ENCODE measurements around the gene CYRIA. TPM values are rescaled to one million over a fixed set of nuclear protein-coding genes. Genes with fewer than 3 reads are reported as not detected.

The CYRIA gene
- polyA plus RNA-seq, 2 of the 4 experiments (the other 2 are of a cell fraction), result 0.01 to 0.08 TPM

- WGBS (ENCODE audit: missing lambda C conversion rate), result 32% methylated on average over 3 of the region's 3 CpGs
- ChIA-PET POLR2A (no interaction called here), CTCF (interaction anchor here (1.3 to 1.4 kb wide), 2 partner anchors 14 to 130 kb away, joined by 3 to 4 read pairs; no protein-coding TSS in a partner anchor)
- ATAC-seq (no peak; a peak in 1 of 6 replicates), FAIRE-seq (no peak), DNase-seq (ENCODE audit: low read depth in 1 of 2, low spot score in 1 of 2) (no peak)
- TF ChIP-seq HOXB13 (CRISPR knock-in tag; IDR thresholded peaks at IDR 0.05; ENCODE audit: low read depth) (no peak), EP300 (IDR thresholded peaks at IDR 0.05) (no peak), JUNB (IDR thresholded peaks at IDR 0.05) (no peak), HMGXB4 (CRISPR knock-in tag; IDR thresholded peaks at IDR 0.05; ENCODE audit: borderline replicate concordance) (no peak), SREBF2 (IDR thresholded peaks at IDR 0.05) (no peak), CBX8 (IDR thresholded peaks at IDR 0.05) (no peak), HDAC2 (IDR thresholded peaks at IDR 0.05) (no peak), POLR2A (IDR thresholded peaks at IDR 0.05; ENCODE audit: low read length) (no peak), MAFK (IDR thresholded peaks at IDR 0.05; ENCODE audit: partially characterized antibody) (no peak), FOSB (CRISPR knock-in tag; IDR thresholded peaks at IDR 0.05) (no peak), MAZ (IDR thresholded peaks at IDR 0.05; ENCODE audit: borderline replicate concordance, low read depth, low read length) (no peak), HOXA7 (CRISPR knock-in tag; IDR thresholded peaks at IDR 0.05) (no peak)
- Histone ChIP-seq H3K9me3 (no peaks in the 10 kb centered on the region), H3K27ac (no peak overlapping the region), H3K4me3 (no peak overlapping the region), H3K4me1 (no peaks in the 10 kb centered on the region), H3K4me2 (no peak overlapping the region)
Measured at GRCh38 chr2:16626497-16626896, 39.1 kb downstream of the CYRIA start.

- DNase-seq (ENCODE audit: low read depth in 1 of 2, low spot score in 1 of 2), result no peak
- no peak overlapping the region for H3K27ac ChIP-seq
- no peaks in the 10 kb centered on the region for H3K4me1 ChIP-seq
- no peak for FAIRE-seq
- TF ChIP-seq ELK1 (IDR thresholded peaks at IDR 0.05; ENCODE audit: low read depth, low read length) (no peak), ZC3H11A (IDR thresholded peaks at IDR 0.05) (no peak), POLR2AphosphoS2 (conservative IDR thresholded peaks at IDR 0.05; ENCODE audit: low read length) (no peak), BHLHE40 (IDR thresholded peaks at IDR 0.05; ENCODE audit: low read depth, low read length) (no peak), RAD21 (conservative IDR thresholded peaks at IDR 0.05 in 1 of 2, IDR thresholded peaks at IDR 0.05 in 1 of 2) (no peak), MAZ (IDR thresholded peaks at IDR 0.05; ENCODE audit: borderline replicate concordance, low read depth, low read length) (no peak), REST (IDR thresholded peaks at IDR 0.05) (no peak), POLR2A (IDR thresholded peaks at IDR 0.05; ENCODE audit: low read length) (no peak), HOXB5 (CRISPR knock-in tag; IDR thresholded peaks at IDR 0.05) (no peak), ZNF302 (CRISPR knock-in tag; IDR thresholded peaks at IDR 0.05) (no peak), GATA3 (IDR thresholded peaks at IDR 0.05; ENCODE audit: borderline replicate concordance) (no peak), EP300 (IDR thresholded peaks at IDR 0.05) (no peak), ESRRA (IDR thresholded peaks at IDR 0.05; ENCODE audit: borderline replicate concordance, low read length) (no peak), CHD4 (IDR thresholded peaks at IDR 0.05; ENCODE audit: borderline replicate concordance) (no peak), HDAC2 (IDR thresholded peaks at IDR 0.05) (no peak), SMC3 (IDR thresholded peaks at IDR 0.05) (no peak), FOSB (CRISPR knock-in tag; IDR thresholded peaks at IDR 0.05) (no peak)
- POLR2A ChIA-PET, result no interaction called here
- no peak for ATAC-seq
- H3K4me2 ChIP-seq, result no peak overlapping the region
- no peak overlapping the region for H3K4me3 ChIP-seq
- CTCF ChIA-PET, result interaction anchor here (1.4 to 1.6 kb wide), 3 partner anchors 13 to 134 kb away, joined by 3 to 4 read pairs (median 4); no protein-coding TSS in a partner anchor
- 82% methylated on average over 2 of the region's 2 CpGs for WGBS (ENCODE audit: missing lambda C conversion rate)
- no peaks in the 10 kb centered on the region for H3K9me3 ChIP-seq
Measured at GRCh38 chr2:16625759-16626158, 39.9 kb downstream of the CYRIA start.
